ENCODE data around the gene HIVEP3. TPM values are rescaled to one million over a fixed set of nuclear protein-coding genes. Genes with fewer than 3 reads are reported as not detected.

Gene HIVEP3
- total RNA-seq, 1 donor from 2014 or later: 38.9 TPM

GRCh38 chr1:41627491-41628280 is 291.0 kb downstream of the HIVEP3 start:
- intact Hi-C loops (cut with micrococcal nuclease): no loop called here

- intact Hi-C loops (cut with micrococcal nuclease): no loop called here
Observed at GRCh38 chr1:41626616-41627375, 291.9 kb downstream of the HIVEP3 start.

- intact Hi-C loops (cut with micrococcal nuclease): no loop called here
Observed at GRCh38 chr1:41626146-41626545, 292.6 kb downstream of the HIVEP3 start.

DNA sequence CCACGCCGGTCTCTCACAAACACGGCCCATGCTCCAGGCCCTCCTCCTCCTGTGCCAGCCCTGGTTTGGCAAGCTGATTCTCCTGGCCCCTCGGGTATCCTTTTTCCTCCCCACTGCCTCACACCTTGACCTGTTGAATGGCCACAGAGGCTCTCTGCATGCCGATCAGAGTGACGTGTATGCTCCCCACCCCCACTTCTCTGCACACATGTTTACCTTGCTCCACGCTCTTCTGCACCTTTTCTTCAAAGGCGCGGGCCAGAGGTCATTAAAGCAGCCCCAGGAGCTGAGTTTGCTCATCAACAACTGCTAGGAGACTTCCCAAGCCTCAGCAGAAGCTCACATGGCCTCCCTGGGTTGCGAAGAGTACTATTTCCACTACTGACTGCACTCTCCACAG is 295.0 kb downstream of the HIVEP3 start:
- intact Hi-C loops (cut with micrococcal nuclease): no loop called here

GRCh38 chr1:41622859-41623732 is 295.6 kb downstream of the HIVEP3 start:
- intact Hi-C loops (cut with micrococcal nuclease): no loop called here

DNA sequence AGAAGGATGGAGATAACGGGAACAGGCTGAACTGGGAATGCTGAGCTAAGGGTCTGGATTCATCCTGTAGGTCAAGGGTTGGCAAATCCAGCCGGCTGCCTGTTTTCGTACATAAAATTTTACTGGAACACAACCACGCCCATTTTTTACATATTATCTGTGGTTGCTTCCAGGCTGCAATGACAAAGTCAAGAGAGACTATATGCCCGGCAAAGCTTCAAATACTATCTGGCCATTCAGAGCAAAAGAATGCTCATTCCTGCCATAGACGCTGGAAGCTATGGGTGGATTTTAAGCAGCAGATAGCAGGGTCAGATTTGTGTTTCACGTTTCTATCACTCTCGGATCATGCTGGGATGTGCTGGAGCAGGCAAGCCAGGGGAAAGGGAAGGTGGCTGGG is 296.3 kb downstream of the HIVEP3 start:
- intact Hi-C loops (cut with micrococcal nuclease): no loop called here

DNA sequence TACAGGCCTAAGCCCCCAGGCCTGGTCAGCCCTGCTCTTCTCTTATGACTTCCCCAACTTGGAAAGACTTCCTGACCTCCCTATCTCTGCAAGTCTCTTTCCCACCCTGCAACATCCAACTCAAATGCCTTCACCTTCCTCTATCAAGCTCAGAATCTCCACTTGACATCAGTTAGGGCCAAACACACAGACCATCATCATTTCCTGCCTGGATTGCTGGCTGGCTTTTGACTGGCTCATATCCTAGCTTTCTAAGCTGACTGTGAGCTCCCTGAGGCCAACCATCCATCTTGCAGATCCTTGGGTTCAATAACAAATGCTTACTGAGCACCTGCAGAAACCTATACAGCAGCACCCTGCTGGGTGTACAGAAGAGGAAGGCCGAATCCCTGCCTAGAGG is 296.9 kb downstream of the HIVEP3 start:
- intact Hi-C loops (cut with micrococcal nuclease): no loop called here

GRCh38 chr1:41621256-41621655 is 297.5 kb downstream of the HIVEP3 start:
- intact Hi-C loops (cut with micrococcal nuclease): no loop called here

DNA sequence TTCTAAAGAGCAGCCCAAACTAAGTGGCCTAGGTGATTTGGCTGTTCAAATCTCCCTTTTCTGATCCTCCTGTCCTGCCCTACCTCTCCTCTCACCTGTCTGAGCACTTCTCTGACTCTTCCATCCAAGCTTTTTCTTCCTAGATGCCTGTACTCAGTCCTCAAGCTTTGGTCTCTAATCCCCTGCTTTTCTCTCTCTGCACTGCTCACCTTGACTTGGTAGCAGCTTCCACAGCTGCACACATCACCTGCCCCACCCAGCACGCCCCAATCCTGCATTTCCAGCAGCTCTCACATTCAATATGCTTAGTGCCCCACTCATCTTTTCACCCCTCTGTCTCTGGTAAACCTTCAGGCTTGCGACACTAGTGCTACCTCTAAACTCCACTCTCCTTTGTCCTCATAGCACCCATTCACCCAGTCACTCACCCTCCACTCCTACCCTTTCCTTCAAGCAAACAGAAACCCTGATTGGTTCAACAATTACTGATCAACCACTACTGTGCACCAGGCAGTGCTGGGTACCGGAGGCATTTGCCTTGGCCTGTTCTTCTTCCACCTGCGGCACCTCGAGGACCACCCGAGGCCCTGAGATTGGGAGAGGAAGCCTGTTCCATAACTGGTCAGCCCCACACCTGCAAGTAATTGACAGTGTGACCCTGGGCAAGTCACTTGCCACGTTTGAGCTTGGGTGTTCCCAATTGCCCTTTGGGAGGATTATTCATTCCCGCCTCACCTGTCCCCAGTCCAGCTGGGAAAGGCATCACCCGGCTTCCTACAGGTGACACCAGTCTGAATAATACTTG is 298.2 kb downstream of the HIVEP3 start:
- intact Hi-C loops (cut with micrococcal nuclease): no loop called here

- intact Hi-C loops (cut with micrococcal nuclease): no loop called here
Observed at GRCh38 chr1:41619511-41620364, 299.0 kb downstream of the HIVEP3 start.

DNA sequence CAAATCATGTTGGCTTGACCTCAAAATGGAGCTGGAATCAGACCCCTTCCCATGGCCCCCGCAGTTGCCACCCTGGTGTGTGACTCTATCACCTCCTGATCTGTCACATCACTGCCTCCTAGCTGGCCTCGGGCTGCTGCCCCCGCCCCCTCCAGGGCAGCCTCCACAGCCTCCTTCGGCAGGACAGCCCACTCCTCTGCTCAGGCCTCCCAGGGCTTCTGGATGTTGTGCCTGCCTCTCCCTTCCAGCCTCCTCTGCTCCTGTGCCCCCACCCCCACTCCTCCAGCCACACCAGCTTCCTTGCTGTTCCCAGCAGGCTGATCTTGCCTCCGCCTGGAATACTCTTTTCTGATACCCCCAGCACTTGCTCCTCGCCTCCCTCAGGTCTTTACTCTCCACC is 299.9 kb downstream of the HIVEP3 start:
- intact Hi-C loops (cut with micrococcal nuclease): no loop called here

GRCh38 chr1:41618066-41618825 is 300.5 kb downstream of the HIVEP3 start:
- intact Hi-C loops (cut with micrococcal nuclease): no loop called here

- intact Hi-C loops (cut with micrococcal nuclease): no loop called here
Observed at GRCh38 chr1:41617336-41617735, 301.4 kb downstream of the HIVEP3 start.

GRCh38 chr1:41616563-41616962 is 302.2 kb downstream of the HIVEP3 start:
- intact Hi-C loops (cut with micrococcal nuclease): no loop called here

DNA sequence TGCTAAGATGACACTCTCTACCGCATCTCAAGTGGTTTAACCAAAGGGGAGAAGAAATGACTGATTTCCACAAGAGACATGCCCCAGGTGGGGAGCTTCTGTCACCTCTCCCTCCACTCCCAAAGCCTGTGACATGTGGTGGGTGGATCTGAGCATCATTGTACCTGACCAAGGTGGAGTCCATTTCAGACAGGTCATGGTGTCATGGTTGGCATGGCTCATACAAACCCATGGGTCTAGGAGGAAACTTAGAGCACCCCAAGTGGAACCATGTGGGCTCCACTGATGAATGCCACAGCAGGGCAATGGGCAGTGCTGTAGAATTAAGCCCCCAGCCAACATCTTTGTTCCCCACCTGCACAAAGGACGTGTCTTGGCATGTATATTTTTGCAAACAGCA is 302.7 kb downstream of the HIVEP3 start:
- intact Hi-C loops (cut with micrococcal nuclease): no loop called here

GRCh38 chr1:41615316-41615715 is 303.4 kb downstream of the HIVEP3 start:
- intact Hi-C loops (cut with micrococcal nuclease): no loop called here

- intact Hi-C loops (cut with micrococcal nuclease): no loop called here
Observed at GRCh38 chr1:41614818-41615217, 303.9 kb downstream of the HIVEP3 start.

DNA sequence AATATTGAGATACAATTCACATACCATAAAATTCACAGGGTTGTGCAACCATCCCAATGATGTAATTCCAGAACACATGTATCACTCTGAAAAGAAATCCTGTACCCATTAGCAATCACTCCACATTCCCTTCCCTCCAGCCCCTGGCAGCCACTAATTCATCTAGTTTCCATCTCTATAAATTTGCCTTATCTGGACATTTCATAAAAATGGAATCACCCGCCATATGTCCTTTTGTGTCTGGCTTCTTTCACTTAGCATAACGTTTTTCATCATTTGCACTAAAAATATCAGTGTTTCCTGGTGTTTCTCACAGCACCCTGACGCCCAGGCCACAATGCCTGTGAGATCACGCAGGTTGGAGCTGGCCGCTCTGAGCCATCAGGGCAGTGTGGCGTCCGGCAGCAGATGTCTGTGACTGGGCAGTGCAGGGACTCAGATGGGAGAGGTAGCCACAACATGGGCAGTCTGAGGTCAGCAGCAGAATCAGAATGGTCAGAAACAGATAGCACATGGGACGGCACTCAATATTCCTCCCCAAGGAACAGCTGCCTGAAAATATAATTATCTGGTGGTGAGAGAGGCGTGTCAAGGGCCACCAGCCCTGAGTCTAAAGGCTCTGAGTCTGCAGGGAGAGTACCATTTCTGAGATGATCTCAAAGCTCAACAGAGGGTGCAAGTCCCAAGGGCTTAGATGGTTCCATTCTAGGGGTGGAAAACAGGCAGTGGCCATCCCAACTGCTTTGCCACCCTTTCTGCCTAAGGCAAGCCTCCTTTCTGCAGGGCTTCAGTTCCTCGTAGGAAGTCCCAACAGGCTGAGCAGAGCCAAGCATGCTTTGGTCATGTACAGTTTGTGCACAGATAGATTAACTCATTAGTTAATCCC is 304.8 kb downstream of the HIVEP3 start:
- intact Hi-C loops (cut with micrococcal nuclease): no loop called here

Data from T-helper 1 cell treated with Interleukin-12 subunit alpha and Interleukin-12 subunit beta and Interleukin-4 antibody, amounts not matched to agents 30 ng/mL and 1 ng/mL, for 36 hours (primary cell).